ENCODE results near the gene FNIP2. TPM values are rescaled to one million over a fixed set of nuclear protein-coding genes. Genes with fewer than 3 reads are reported as not detected.

FNIP2 gene
- total RNA-seq, 6 experiments from 2014 or later: 14.1 to 22.2 (median 18.2) TPM

GRCh38 chr4:158801066-158801465, 32.2 kb downstream of the FNIP2 start:
- H3K4me3 Mint-ChIP-seq: no peak overlapping the region
- H3K36me3 Mint-ChIP-seq (ENCODE audit: low read depth): peaks cover 2% of the 10 kb centered on the region
- peaks cover 55% of the 10 kb centered on the region for H3K4me1 Mint-ChIP-seq (ENCODE audit: low read depth)
- DNase-seq: no peak
- TF ChIP-seq, protein P1, sequence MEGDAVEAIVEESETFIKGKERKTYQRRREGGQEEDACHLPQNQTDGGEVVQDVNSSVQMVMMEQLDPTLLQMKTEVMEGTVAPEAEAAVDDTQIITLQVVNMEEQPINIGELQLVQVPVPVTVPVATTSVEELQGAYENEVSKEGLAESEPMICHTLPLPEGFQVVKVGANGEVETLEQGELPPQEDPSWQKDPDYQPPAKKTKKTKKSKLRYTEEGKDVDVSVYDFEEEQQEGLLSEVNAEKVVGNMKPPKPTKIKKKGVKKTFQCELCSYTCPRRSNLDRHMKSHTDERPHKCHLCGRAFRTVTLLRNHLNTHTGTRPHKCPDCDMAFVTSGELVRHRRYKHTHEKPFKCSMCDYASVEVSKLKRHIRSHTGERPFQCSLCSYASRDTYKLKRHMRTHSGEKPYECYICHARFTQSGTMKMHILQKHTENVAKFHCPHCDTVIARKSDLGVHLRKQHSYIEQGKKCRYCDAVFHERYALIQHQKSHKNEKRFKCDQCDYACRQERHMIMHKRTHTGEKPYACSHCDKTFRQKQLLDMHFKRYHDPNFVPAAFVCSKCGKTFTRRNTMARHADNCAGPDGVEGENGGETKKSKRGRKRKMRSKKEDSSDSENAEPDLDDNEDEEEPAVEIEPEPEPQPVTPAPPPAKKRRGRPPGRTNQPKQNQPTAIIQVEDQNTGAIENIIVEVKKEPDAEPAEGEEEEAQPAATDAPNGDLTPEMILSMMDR (IDR thresholded peaks at IDR 0.05): no peak
- peak overlapping the region; percentile 27; the same call in 1 of the 2 replicates for H3K27ac Mint-ChIP-seq
- no peaks in the 10 kb centered on the region for H3K9me3 Mint-ChIP-seq
- no peaks in the 10 kb centered on the region for H3K27me3 Mint-ChIP-seq (ENCODE audit: insufficient read depth)

DNA sequence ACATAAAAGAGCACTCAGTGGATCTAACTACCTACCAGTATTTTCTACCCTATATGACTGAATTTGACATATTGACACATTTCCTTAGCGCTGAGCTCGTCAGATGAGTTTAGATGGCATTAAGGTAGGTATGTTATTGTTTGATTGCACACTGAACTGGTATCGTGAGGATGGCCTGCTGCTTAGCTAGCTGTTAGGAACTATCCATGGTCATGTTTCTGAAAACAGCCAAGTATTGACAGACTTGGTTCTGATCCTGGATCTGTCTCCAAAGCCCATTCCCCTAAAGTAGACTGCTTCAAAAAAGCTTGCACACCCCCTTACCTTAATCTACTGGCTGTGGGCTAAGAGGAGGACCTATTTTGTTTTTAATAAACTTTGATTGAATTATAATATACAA, 32.9 kb downstream of the FNIP2 start:
- H3K4me3 Mint-ChIP-seq: no peak overlapping the region
- H3K27ac Mint-ChIP-seq: no peak overlapping the region
- TF ChIP-seq, protein P1 (IDR thresholded peaks at IDR 0.05): no peak
- no peak for DNase-seq
- no peaks in the 10 kb centered on the region for H3K27me3 Mint-ChIP-seq (ENCODE audit: insufficient read depth)
- H3K4me1 Mint-ChIP-seq (ENCODE audit: low read depth): peaks cover 51% of the 10 kb centered on the region
- no peaks in the 10 kb centered on the region for H3K9me3 Mint-ChIP-seq
- peaks cover 4% of the 10 kb centered on the region for H3K36me3 Mint-ChIP-seq (ENCODE audit: low read depth)

DNA sequence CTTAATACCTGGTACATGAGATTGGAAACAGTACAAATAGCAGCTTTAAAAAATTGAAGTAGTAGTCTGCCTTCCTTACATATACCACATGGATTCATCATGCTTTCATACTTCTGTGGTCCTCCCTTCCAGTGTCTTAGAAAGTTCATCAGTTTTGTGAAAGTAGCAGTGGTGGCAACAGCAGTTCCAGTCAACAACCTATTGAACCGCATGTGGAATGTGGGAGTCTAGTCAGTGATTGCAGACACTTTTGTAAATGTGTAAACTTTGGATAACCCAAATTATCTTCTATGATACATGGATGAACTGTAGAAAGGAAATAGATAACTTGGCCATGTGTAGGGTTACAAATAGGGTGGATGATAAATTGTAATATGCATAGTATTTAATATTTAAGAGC, 34.1 kb downstream of the FNIP2 start:
- Mint-ChIP-seq H3K27me3 (ENCODE audit: insufficient read depth) (no peaks in the 10 kb centered on the region), H3K36me3 (ENCODE audit: low read depth) (peaks cover 4% of the 10 kb centered on the region), H3K4me3 (no peak overlapping the region), H3K27ac (no peak overlapping the region), H3K4me1 (ENCODE audit: low read depth) (peaks cover 46% of the 10 kb centered on the region), H3K9me3 (no peaks in the 10 kb centered on the region)
- DNase-seq: no peak
- TF ChIP-seq, protein P1 (IDR thresholded peaks at IDR 0.05): no peak

DNA sequence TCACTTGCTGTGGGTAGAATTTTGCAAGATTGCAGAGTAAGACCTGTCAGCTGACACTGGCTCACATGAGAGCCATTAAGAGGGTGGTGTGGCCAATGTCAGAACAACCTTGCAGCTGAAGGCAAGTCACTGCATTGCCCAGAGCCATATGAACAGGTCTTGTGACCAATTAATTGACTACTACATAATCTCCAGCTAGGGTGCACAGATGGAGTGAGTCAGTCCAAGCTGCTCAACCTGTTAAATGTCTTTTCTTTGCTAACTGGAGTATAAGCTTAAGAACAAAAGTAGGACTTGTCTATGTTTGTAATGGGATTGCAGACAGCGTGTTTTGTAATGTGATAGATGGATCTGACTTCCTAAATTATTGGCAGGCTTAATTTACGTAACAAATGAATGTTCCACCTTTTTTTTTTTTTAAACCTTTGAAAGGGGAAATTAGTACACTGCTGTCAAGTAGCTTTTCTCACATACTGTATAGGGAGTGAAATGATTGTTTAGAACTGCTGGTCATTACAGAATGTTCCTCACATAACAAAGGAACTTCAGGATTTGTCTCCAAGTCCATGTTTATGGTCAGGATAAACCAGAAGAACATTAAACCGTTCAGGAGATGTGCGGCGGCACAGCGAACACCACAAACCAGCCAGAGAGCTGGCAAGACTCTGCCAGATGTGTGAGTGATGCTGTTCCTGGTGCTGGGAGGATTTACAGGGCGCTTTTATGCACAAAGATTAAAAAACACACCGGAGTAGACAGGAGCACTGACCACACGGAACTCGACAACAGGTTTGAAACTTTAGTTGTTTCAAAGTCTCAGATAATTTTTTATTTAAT, 37.0 kb downstream of the FNIP2 start:
- TF ChIP-seq, protein P1 (IDR thresholded peaks at IDR 0.05): no peak
- Mint-ChIP-seq H3K9me3 (no peaks in the 10 kb centered on the region), H3K4me3 (no peak overlapping the region), H3K36me3 (ENCODE audit: low read depth) (peaks cover 4% of the 10 kb centered on the region; the same call in 1 of the 2 replicates), H3K27me3 (ENCODE audit: insufficient read depth) (no peaks in the 10 kb centered on the region), H3K27ac (no peak overlapping the region), H3K4me1 (ENCODE audit: low read depth) (peaks cover 60% of the 10 kb centered on the region)
- DNase-seq: peak; percentile 23

GRCh38 chr4:158807691-158808090, 38.9 kb downstream of the FNIP2 start:
- Mint-ChIP-seq H3K4me1 (ENCODE audit: low read depth) (peaks cover 72% of the 10 kb centered on the region), H3K9me3 (no peaks in the 10 kb centered on the region), H3K4me3 (no peak overlapping the region), H3K36me3 (ENCODE audit: low read depth) (peaks cover 4% of the 10 kb centered on the region; the same call in 1 of the 2 replicates), H3K27ac (peak overlapping the region; percentile 20), H3K27me3 (ENCODE audit: insufficient read depth) (no peaks in the 10 kb centered on the region)
- TF ChIP-seq, protein P1 (IDR thresholded peaks at IDR 0.05): no peak
- DNase-seq: no peak
